Fibroblast of lung (primary cell): ENCODE data around the gene ATP1B2. TPM values are rescaled to one million over a fixed set of nuclear protein-coding genes. Genes with fewer than 3 reads are reported as not detected.

Experiments
- DNase-seq, 2 donors: peaks; one replicate each; pipeline versions ENCODE4 v3.0.0 to v3.0.0-alpha.2; 2010; ENCODE audit warnings: low read depth in 2 of 2
- H2AFZ ChIP-seq: 2 replicates; pipeline ENCODE4 v1.5.1; 2012; ENCODE audit warnings: low read length, control low read depth, inconsistent platforms
- H3K27ac ChIP-seq: 2 replicates; pipeline ENCODE4 v1.5.1; 2011; ENCODE audit warnings: low read length, control low read depth; ENCODE audit not compliant: insufficient read depth
- H3K27me3 ChIP-seq: 2 replicates; pipeline ENCODE4 v1.5.1; 2011; ENCODE audit warnings: mild to moderate bottlenecking, low read length; ENCODE audit not compliant: control insufficient read depth, insufficient read depth
- H3K36me3 ChIP-seq: 2 replicates; pipeline ENCODE4 v1.5.1; 2011; ENCODE audit warnings: low read length; ENCODE audit not compliant: control insufficient read depth, insufficient read depth
- H3K4me1 ChIP-seq: 2 replicates; pipeline ENCODE4 v1.5.1; 2011; ENCODE audit warnings: low read length; ENCODE audit not compliant: control insufficient read depth, insufficient read depth; ENCODE audit errors: extremely low read depth
- H3K4me2 ChIP-seq: 2 replicates; pipeline ENCODE4 v1.5.1; 2011; ENCODE audit warnings: low read length, control low read depth; ENCODE audit not compliant: insufficient read depth; ENCODE audit errors: extremely low read depth
- H3K4me3 ChIP-seq, 4 experiments: fragments of 200-600 bp in 1 of 4; sonication (generic) in 1 of 4; replicated peaks in 1 of 4; 2 replicates each; pipeline ENCODE4 v1.5.1; 2011 to 2016; ENCODE audit warnings: low read length in 4 of 4, low read depth in 3 of 4, mild to moderate bottlenecking in 3 of 4, control low read depth in 2 of 4, inconsistent platforms in 1 of 4, mixed read lengths in 1 of 4; ENCODE audit not compliant: insufficient read depth in 1 of 4; ENCODE audit errors: control extremely low read depth in 1 of 4
- H3K79me2 ChIP-seq: 2 replicates; pipeline ENCODE4 v1.5.1; 2012; ENCODE audit warnings: mild to moderate bottlenecking, low read length, inconsistent platforms; ENCODE audit not compliant: control insufficient read depth, insufficient read depth
- H3K9ac ChIP-seq: 2 replicates; pipeline ENCODE4 v1.5.1; 2011; ENCODE audit warnings: mild to moderate bottlenecking, low read length, control low read depth; ENCODE audit not compliant: insufficient read depth
- H3K9me3 ChIP-seq: 2 replicates; pipeline ENCODE4 v1.5.1; 2012; ENCODE audit warnings: low read depth, low read length; ENCODE audit not compliant: control insufficient read depth, insufficient read depth
- H4K20me1 ChIP-seq: 2 replicates; pipeline ENCODE4 v1.5.1; 2011; ENCODE audit warnings: low read length; ENCODE audit not compliant: control insufficient read depth, insufficient read depth; ENCODE audit errors: extremely low read depth
- CTCF ChIP-seq, 2 donors: IDR thresholded peaks in 1 of 2; conservative IDR thresholded peaks in 1 of 2; 1 replicate in 1 of 2; 2 replicates in 1 of 2; pipeline ENCODE4 v1.5.1; 2011 to 2012; ENCODE audit warnings: low read length in 2 of 2, control low read depth in 1 of 2, inconsistent platforms in 1 of 2, low read depth in 1 of 2, mild to moderate bottlenecking in 1 of 2
- EZH2 ChIP-seq: IDR thresholded peaks from 2 replicates; pipeline ENCODE4 v1.5.1; 2012; ENCODE audit warnings: low read length, control low read depth, mild to moderate bottlenecking; ENCODE audit errors: missing control alignments
- polyA plus RNA-seq, 2 donors: library from polyadenylated mRNA; depleted of rRNA in 1 of 2; stranded (reverse) in 1 of 2; unstranded in 1 of 2; fragments of >200 nt; gene quantifications; 2 replicates each; pipeline ENCODE4 v1.2.1, GENCODE V29; 2011 to 2012; ENCODE audit warnings: missing spikeins in 1 of 2
- total RNA-seq: library from RNA; depleted of rRNA; stranded (reverse); fragments of >200 nt; gene quantifications from 2 replicates; pipeline ENCODE4 v1.2.1, GENCODE V29; 2014

The ATP1B2 gene
- total and polyA plus RNA-seq, 2 donors (not counting 1 experiment from before 2014, with no cell fraction given): 0.05 to 0.33 TPM

GRCh38 chr17:7647018-7647417, 3.7 kb upstream of the ATP1B2 start:
- Histone ChIP-seq H3K79me2 (no peaks in the 10 kb centered on the region), H3K27ac (no peak overlapping the region), H3K36me3 (no peaks in the 10 kb centered on the region), H2AFZ (no peak overlapping the region), H3K9me3 (no peaks in the 10 kb centered on the region), H3K4me2 (no peak overlapping the region), H3K4me3 (no peak overlapping the region), H3K27me3 (peaks cover 21% of the 10 kb centered on the region), H3K4me1 (peaks cover 2% of the 10 kb centered on the region), H4K20me1 (no peaks in the 10 kb centered on the region), H3K9ac (no peak overlapping the region)
- no peak for DNase-seq
- TF ChIP-seq CTCF (conservative IDR thresholded peaks at IDR 0.05 in 1 of 2, IDR thresholded peaks at IDR 0.05 in 1 of 2; ENCODE audit: low read depth in 1 of 2, low read length in 2 of 2) (no peak), EZH2 (no peak)

GRCh38 chr17:7651097-7651664, 455 bp downstream of the ATP1B2 start:
- Histone ChIP-seq H3K4me1 (peaks cover 2% of the 10 kb centered on the region), H3K27ac (no peak overlapping the region), H3K4me3 (peak overlapping the region in 2 of 4 experiments; percentile 29 to 37), H3K36me3 (no peaks in the 10 kb centered on the region), H3K27me3 (peaks cover 39% of the 10 kb centered on the region), H3K4me2 (no peak overlapping the region), H3K79me2 (no peaks in the 10 kb centered on the region), H3K9me3 (no peaks in the 10 kb centered on the region), H4K20me1 (no peaks in the 10 kb centered on the region), H3K9ac (no peak overlapping the region), H2AFZ (no peak overlapping the region)
- no peak for TF ChIP-seq CTCF (conservative IDR thresholded peaks at IDR 0.05 in 1 of 2, IDR thresholded peaks at IDR 0.05 in 1 of 2; ENCODE audit: low read depth in 1 of 2, low read length in 2 of 2)
- TF ChIP-seq EZH2: peak; percentile 85
- DNase-seq: no peak

GRCh38 chr17:7651665-7652387, 1.1 kb downstream of the ATP1B2 start:
- H3K4me1 ChIP-seq: peaks cover 2% of the 10 kb centered on the region
- H3K27me3 ChIP-seq: peaks cover 39% of the 10 kb centered on the region
- no peaks in the 10 kb centered on the region for H3K79me2 ChIP-seq
- no peaks in the 10 kb centered on the region for H4K20me1 ChIP-seq
- no peak overlapping the region for H3K4me2 ChIP-seq
- H3K9me3 ChIP-seq: no peaks in the 10 kb centered on the region
- no peak overlapping the region for H3K9ac ChIP-seq
- H3K4me3 ChIP-seq: no peak overlapping the region
- no peaks in the 10 kb centered on the region for H3K36me3 ChIP-seq
- no peak for DNase-seq
- H2AFZ ChIP-seq: no peak overlapping the region
- TF ChIP-seq EZH2 (peak; percentile 69), CTCF (conservative IDR thresholded peaks at IDR 0.05 in 1 of 2, IDR thresholded peaks at IDR 0.05 in 1 of 2; ENCODE audit: low read depth in 1 of 2, low read length in 2 of 2) (no peak)
- H3K27ac ChIP-seq: no peak overlapping the region
